Testis (tissue), 2 donors: ENCODE measurements around the gene STARD13.

ENCODE experiments used
- CTCF ChIP-seq, 3 experiments: fragments of 450-650 bp in 2 of 3; fragments of 200-600 bp in 1 of 3; sonication (generic) in 1 of 3; IDR thresholded peaks; one replicate each; pipeline ENCODE4 v1.5.1; 2016 to 2019; ENCODE audit warnings: antibody characterized with exemption in 3 of 3, mild to moderate bottlenecking in 2 of 3, moderate library complexity in 1 of 3
- POLR2A ChIP-seq: fragments of 450-650 bp; IDR thresholded peaks from one replicate; pipeline ENCODE4 v1.6.1; 2017; ENCODE audit warnings: antibody characterized with exemption, mild to moderate bottlenecking, moderate library complexity

DNA sequence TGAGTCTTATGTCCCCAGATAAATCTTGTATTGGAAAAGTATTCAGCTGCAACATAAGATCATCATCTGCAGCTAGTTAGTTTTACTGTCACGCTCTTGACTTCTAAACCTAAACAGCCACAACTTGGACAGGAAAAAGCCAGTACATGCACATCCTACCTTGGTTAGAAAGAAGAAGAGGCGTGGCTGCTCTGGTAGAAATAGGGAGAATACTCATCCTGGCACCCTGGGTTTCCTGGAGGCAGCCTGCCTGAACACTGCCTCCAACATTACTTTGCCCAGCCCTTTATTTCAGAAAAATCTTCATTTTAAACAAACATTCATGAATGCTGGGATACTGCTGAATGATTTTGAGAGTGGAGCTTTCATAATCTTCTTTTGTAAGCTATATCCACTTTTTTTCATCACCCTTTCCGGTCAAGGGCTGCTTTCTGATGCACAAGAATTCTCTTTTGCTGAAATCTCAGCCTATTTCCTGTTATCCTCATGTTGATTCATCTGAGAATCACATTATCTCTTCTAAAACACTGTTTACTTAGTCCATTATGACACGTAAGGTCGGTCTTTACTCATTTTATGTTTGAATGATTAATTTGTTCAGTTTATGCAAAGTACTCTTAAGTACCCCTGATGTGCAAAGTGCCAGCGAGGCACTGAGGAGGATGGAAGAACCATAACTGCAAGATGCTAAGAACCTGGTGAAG is 55.2 kb downstream of the STARD13 start:
- TF ChIP-seq CTCF (IDR thresholded peaks at IDR 0.05), result no peak
- no peak for TF ChIP-seq POLR2A
